ENCODE measurements around the gene HCFC1. TPM values are rescaled to one million over a fixed set of nuclear protein-coding genes. Genes with fewer than 3 reads are reported as not detected.

The HCFC1 gene
- total RNA-seq, 4 donors from 2014 or later = 32.6 to 51.6 (median 40.9) TPM

DNA sequence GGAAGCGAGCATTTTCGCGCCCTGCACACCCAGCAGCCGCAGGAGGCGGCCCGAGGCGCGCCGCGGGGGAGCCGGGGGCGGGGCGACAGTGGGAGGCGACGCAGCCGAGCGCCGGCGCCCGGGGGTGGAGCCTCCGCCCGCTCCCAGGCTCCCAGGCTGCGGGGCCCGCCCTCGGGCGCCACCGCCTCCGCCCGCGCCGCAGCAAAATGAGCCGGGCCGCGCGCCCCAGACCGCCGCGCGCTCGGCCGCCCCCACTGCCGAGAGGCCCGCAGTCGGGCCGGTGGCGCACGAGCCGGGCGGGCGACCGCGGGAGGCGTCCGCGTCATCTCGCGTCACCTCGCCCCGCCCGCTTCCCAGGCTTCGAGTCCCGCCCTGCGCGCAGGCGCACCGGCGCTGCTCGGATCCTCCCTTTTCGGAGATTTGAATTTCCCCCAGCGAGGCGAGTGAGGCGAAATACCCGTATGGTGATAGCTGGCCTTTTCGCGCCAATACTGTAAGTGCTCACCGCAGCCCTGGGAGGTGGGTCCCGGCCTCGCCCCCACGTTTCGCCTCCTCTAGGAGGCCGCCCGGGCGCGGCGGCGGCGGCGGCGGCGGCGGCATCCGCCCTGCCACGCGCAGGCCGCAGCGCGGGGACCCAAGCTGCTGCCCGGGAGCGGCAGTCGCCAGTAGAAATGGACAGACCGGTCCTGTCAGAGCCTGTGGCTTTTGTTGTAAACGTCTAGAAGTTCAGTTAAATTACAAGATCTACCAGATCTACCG, 929 bp upstream of the HCFC1 start, which contains the start of gene TMEM187:
Gene TMEM187 (plus strand): TSS at position 387 of the 759 bp plus-strand sequence. CDS start 9,309 bp downstream, outside the sequence.
- 0 to 18% methylated on average over 1 to 72 of the region's 103 CpGs for WGBS, 2 donors
- peak within 1 kb of the TSS; percentile 59 for H3K4me3 ChIP-seq (ENCODE audit: low read depth, poor library complexity, severe bottlenecking)
- DNase-seq (ENCODE audit: low spot score in 2 of 2) = peak; percentile 74 to 97
- intact Hi-C loops (cut with DNase I; ENCODE audit: low total_unique reads) = no loop called here
- TF ChIP-seq, protein P1, sequence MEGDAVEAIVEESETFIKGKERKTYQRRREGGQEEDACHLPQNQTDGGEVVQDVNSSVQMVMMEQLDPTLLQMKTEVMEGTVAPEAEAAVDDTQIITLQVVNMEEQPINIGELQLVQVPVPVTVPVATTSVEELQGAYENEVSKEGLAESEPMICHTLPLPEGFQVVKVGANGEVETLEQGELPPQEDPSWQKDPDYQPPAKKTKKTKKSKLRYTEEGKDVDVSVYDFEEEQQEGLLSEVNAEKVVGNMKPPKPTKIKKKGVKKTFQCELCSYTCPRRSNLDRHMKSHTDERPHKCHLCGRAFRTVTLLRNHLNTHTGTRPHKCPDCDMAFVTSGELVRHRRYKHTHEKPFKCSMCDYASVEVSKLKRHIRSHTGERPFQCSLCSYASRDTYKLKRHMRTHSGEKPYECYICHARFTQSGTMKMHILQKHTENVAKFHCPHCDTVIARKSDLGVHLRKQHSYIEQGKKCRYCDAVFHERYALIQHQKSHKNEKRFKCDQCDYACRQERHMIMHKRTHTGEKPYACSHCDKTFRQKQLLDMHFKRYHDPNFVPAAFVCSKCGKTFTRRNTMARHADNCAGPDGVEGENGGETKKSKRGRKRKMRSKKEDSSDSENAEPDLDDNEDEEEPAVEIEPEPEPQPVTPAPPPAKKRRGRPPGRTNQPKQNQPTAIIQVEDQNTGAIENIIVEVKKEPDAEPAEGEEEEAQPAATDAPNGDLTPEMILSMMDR (IDR thresholded peaks at IDR 0.05) = no peak
- TF ChIP-seq POLR2A (IDR thresholded peaks at IDR 0.05) = no peak

DNA sequence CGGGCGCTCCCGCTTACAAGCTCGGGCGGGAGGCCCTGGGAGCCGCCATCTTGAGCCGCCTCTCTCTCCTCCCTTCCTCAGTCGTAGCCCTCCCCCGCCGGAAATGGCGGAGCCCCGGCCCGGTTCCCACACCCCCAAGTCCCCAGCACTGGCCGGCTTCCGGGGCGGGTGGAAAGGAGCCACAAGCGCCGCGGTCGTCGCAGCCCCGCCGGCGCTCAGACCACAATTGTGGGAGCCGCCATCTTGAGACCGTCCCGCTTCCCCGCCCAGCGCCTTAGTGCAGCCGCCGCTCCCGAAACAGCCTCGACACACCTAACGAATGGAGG, 531 bp downstream of the HCFC1 start:
- intact Hi-C loops (cut with DNase I; ENCODE audit: low total_unique reads) = no loop called here
- H3K4me3 ChIP-seq (ENCODE audit: low read depth, poor library complexity, severe bottlenecking) = peak overlapping the region; percentile 59
- WGBS, 2 donors = 8% methylated on average over 33 of the region's 34 CpGs; no CpG with 5 or more reads in 1 of the 2 donors
- TF ChIP-seq POLR2A (IDR thresholded peaks at IDR 0.05) = no peak
- TF ChIP-seq, protein P1 (IDR thresholded peaks at IDR 0.05) = no peak
- DNase-seq (ENCODE audit: low spot score in 2 of 2) = peak; percentile 85 to 98

DNA sequence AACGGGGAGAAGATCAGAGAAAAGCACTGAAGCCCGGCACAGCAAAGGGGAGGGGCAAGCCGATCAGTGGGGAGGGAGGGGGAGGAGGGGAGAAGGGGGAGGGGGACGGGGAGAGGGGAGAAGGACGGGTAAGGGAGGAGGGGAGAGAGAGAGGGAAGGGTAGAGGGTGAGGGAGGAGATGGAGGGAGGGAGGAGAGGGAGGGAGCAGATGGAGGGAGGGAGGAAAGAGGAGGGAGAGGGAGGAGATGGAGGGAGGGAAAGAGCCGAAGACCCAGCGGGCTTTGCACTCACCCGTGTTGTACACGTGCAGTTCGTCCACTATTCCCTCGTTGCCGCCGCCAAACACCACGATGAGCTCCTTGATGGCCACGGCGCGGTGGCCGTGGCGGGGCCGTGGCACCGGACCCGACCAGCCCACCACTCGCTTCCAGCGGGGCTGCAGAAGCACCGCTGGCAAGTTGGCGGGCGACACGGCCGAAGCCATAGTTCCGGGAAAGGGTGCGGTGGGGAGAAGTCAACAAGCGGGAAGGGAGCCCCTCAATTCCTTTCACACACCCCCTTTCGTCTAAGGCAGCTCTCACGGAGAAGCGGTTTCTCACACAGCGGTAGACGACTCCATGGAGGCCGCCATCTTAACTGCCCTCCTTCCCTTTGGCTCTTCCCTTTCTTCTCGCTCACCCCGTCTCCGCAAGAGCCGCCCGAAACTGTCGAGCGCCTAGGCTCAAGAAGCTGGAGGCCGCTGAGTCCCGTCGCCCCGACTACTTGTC, 1.1 kb downstream of the HCFC1 start:
- DNase-seq (ENCODE audit: low spot score in 2 of 2) = no peak
- intact Hi-C loops (cut with DNase I; ENCODE audit: low total_unique reads) = no loop called here
- no peak for TF ChIP-seq POLR2A (IDR thresholded peaks at IDR 0.05)
- TF ChIP-seq, protein P1 (IDR thresholded peaks at IDR 0.05) = no peak
- peak overlapping the region; percentile 59 for H3K4me3 ChIP-seq (ENCODE audit: low read depth, poor library complexity, severe bottlenecking)
- 0 to 22% methylated on average over 13 to 42 of the region's 49 CpGs for WGBS, 2 donors

DNA sequence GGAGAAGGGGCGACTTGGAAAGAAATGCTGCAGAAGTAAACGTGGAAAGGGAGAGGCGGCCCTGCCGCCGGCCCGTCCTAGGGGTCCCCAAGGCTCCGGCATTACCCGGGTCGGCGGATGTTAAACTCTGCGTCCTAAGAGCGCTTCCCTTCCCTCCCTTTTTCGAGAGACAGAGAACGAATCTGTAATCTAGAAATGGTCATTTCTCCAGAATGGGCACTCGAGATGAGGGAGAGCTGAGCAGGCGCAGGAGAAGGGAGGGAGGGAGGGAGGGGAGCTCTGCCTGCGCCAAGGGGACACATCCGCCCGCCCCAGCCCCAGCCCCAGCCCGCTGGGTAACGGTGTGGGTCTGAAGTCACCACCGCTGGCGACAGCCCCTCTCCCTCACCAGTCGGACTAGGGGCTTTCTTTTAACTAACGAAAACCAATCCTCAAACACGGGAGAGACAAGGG, 1.7 kb downstream of the HCFC1 start:
- DNase-seq (ENCODE audit: low spot score in 2 of 2) = peak in 1 of 2 donors; percentile 88
- intact Hi-C loops (cut with DNase I; ENCODE audit: low total_unique reads) = no loop called here
- no peak for TF ChIP-seq POLR2A (IDR thresholded peaks at IDR 0.05)
- WGBS, 2 donors = 1 to 22% methylated on average over 18 to 25 of the region's 26 CpGs
- H3K4me3 ChIP-seq (ENCODE audit: low read depth, poor library complexity, severe bottlenecking) = no peak overlapping the region

DNA sequence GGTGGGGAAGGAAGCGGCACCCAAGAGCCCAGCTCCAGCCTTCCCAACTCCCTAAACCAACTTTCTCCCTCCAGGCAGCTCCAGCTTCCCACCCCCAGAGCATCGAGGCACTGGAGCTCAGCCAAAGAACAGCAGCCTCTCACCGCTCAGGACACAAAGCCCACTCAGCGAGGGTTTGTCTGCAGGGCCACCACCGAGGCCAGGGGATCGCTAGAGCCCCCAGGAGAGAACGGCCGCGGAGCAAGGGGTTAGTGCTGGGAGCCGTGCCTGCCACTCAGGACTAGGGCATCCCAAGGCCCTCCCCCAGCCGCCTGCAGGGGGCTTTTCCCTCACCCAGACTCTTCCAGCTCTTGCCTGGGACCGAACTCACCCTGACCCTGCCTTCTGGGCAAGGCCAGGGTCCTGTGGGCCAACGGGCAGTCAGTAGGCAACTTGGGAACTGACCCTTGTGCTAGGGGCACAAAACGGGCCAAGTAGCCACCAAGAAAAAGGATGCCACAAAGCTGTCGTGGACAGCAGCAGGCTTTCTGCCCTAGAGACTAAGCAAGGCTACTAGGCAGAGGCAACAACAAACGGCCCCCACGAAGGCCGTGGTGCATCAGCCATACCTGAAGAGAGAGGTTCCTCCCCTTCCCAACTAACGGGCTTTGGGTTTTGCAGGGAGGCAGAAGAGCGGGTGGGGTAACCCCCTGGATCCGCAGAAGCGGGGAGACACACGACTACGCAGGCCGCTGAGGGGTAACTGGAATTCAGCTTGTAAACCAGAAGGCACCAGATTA, 2.3 kb downstream of the HCFC1 start:
- TF ChIP-seq, protein P1 (IDR thresholded peaks at IDR 0.05) = no peak
- no peak for TF ChIP-seq POLR2A (IDR thresholded peaks at IDR 0.05)
- H3K4me3 ChIP-seq (ENCODE audit: low read depth, poor library complexity, severe bottlenecking) = no peak overlapping the region
- intact Hi-C loops (cut with DNase I; ENCODE audit: low total_unique reads) = no loop called here
- 7 to 37% methylated on average over 6 to 25 of the region's 25 CpGs for WGBS, 2 donors
- DNase-seq (ENCODE audit: low spot score in 2 of 2) = no peak

Data from lower leg skin (tissue), 4 donors.